Prostate gland (tissue), 2 donors: Measurements from ENCODE around the gene BRD3. TPM values are rescaled to one million over a fixed set of nuclear protein-coding genes. Genes with fewer than 3 reads are reported as not detected.

Experiments
- DNase-seq: peaks from one replicate; pipeline ENCODE4 v3.0.0-alpha.2; 2019; ENCODE audit warnings: low spot score
- H3K27ac ChIP-seq, 2 donors: fragments of 200-600 bp; sonication (generic); 2 replicates each; pipeline ENCODE4 v1.5.1; 2017 to 2019
- H3K27me3 ChIP-seq: fragments of 200-600 bp; sonication (generic); replicated peaks from 2 replicates; pipeline ENCODE4 v1.5.1; 2019; ENCODE audit not compliant: insufficient read depth
- H3K36me3 ChIP-seq, 2 donors: fragments of 200-600 bp; sonication (generic); 1 replicate in 1 of 2; 2 replicates in 1 of 2; pipeline versions ENCODE4 v1.5.1 to v1.8.1; 2017 to 2019
- H3K4me1 ChIP-seq: fragments of 200-600 bp; sonication (generic); replicated peaks from 2 replicates; pipeline ENCODE4 v1.5.1; 2019
- H3K4me3 ChIP-seq, 2 donors: fragments of 200-600 bp; sonication (generic); 2 replicates each; pipeline ENCODE4 v1.5.1; 2017 to 2019
- H3K9me3 ChIP-seq: fragments of 200-600 bp; sonication (generic); 2 replicates; pipeline ENCODE4 v1.5.1; 2017
- POLR2A ChIP-seq: fragments of 450-650 bp; IDR thresholded peaks from one replicate; pipeline ENCODE4 v1.6.1; 2016; ENCODE audit warnings: antibody characterized with exemption, mild to moderate bottlenecking
- POLR2AphosphoS5 ChIP-seq: sonication (generic); formaldehyde crosslinking; IDR thresholded peaks from one replicate; pipeline ENCODE4 v1.6.1; 2017; ENCODE audit warnings: antibody characterized with exemption
- WGBS: methylation state at CpG from one replicate; pipeline ENCODE4 v1.1.5; 2018; 5-methylcytosine and 5-hydroxymethylcytosine counted together
- intact Hi-C: fragments of 100-400 bp; cut with DNase I; formaldehyde crosslinking; loops from one replicate; pipeline ENCODE4 v1.14.2; 2022
- total RNA-seq, 2 donors: library from RNA; depleted of rRNA; stranded (reverse); fragments of >200 nt; gene quantifications; one replicate each; pipeline ENCODE4 v1.1.0, GENCODE V29; 2016
- TF ChIP-seq, protein P1 (sequence below), 4 experiments: fragments of 200-600 bp in 2 of 4; fragments of 450-650 bp in 2 of 4; sonication (generic) in 2 of 4; IDR thresholded peaks; 1 replicate in 3 of 4; 2 replicates in 1 of 4; pipeline ENCODE4 v1.5.1; 2016 to 2019; ENCODE audit warnings: antibody characterized with exemption in 4 of 4, mild to moderate bottlenecking in 2 of 4, moderate library complexity in 2 of 4

BRD3 gene
- total RNA-seq, 2 donors from 2014 or later: 31.8 to 44.3 TPM

DNA sequence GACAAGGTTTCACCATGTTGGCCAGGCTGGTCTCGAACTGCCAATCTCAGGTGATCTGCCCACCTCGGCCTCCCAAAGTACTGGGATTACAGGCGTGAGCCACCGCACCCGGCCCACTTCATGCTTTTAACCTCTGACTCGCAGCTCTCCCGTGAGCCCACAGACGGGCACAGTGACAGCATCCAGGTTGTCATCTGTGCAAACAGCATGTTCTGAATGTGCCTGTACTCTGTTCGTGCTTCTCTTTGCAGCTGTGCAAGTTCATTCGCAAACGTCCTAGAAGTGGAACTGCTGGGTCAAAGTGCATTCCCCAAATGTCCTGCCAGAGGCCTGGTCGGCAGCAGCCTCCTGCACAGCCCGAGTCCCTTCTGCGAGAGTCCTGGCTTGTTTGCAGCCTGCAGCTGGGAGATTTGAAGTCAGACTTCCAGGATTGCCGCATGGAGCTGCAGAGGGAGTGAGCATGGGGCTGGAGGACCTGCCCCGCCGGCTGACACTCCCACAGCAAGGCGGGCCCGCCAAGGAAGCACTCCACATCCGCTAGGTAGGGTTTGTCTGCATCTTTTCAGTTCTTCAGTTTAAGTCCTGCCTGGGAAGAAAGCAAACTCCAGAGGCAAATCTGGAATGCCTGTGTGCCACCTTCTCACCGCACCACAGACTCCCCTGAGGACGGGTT is 39.1 kb downstream of the BRD3 start:
- H3K36me3 ChIP-seq: peaks cover 6 to 7% of the 10 kb centered on the region in 2 donors
- WGBS: 91% methylated on average over 20 of the region's 22 CpGs
- H3K27me3 ChIP-seq: no peaks in the 10 kb centered on the region
- H3K4me1 ChIP-seq: no peaks in the 10 kb centered on the region
- DNase-seq: no peak
- no peaks in the 10 kb centered on the region for H3K9me3 ChIP-seq
- TF ChIP-seq POLR2AphosphoS5: no peak
- TF ChIP-seq, protein P1, sequence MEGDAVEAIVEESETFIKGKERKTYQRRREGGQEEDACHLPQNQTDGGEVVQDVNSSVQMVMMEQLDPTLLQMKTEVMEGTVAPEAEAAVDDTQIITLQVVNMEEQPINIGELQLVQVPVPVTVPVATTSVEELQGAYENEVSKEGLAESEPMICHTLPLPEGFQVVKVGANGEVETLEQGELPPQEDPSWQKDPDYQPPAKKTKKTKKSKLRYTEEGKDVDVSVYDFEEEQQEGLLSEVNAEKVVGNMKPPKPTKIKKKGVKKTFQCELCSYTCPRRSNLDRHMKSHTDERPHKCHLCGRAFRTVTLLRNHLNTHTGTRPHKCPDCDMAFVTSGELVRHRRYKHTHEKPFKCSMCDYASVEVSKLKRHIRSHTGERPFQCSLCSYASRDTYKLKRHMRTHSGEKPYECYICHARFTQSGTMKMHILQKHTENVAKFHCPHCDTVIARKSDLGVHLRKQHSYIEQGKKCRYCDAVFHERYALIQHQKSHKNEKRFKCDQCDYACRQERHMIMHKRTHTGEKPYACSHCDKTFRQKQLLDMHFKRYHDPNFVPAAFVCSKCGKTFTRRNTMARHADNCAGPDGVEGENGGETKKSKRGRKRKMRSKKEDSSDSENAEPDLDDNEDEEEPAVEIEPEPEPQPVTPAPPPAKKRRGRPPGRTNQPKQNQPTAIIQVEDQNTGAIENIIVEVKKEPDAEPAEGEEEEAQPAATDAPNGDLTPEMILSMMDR (IDR thresholded peaks at IDR 0.05): no peak
- TF ChIP-seq POLR2A: no peak
- intact Hi-C loops: loop anchor here (5.0 to 10.0 kb wide), 2 partner anchors 39 to 106 kb away; partner anchors contain the start of genes BRD3 and WDR5
- H3K4me3 ChIP-seq: no peak overlapping the region
- H3K27ac ChIP-seq: no peak overlapping the region

DNA sequence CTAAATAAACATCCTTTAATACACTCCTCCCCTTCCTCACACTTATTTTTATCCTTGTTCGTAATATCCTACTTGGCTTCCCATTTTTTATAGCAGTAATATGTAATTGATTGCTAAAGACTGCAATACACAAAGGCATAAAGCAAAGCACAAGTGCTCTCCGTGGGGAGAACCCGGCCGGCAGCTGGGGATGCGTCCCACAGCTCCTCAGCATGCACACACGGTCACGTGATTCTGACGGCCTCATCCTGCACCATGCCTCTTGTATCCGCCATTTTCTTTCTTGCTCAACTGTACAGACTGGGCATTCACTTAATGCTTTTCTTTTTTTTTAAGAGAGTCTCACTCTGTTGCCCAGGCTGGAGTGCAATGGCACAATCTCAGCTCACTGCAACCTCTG is 39.8 kb downstream of the BRD3 start:
- DNase-seq: no peak
- H3K27ac ChIP-seq: no peak overlapping the region
- peaks cover 3 to 6% of the 10 kb centered on the region in 2 donors for H3K36me3 ChIP-seq
- no peaks in the 10 kb centered on the region for H3K9me3 ChIP-seq
- no peaks in the 10 kb centered on the region for H3K4me1 ChIP-seq
- no peaks in the 10 kb centered on the region for H3K27me3 ChIP-seq
- H3K4me3 ChIP-seq: no peak overlapping the region
- 92% methylated on average over 9 of the region's 9 CpGs for WGBS
- TF ChIP-seq POLR2A (no peak), POLR2AphosphoS5 (no peak)
- TF ChIP-seq, protein P1 (IDR thresholded peaks at IDR 0.05): no peak
- intact Hi-C loops: loop anchor here (5.0 to 10.0 kb wide), 2 partner anchors 39 to 107 kb away; partner anchors contain the start of genes BRD3 and WDR5

DNA sequence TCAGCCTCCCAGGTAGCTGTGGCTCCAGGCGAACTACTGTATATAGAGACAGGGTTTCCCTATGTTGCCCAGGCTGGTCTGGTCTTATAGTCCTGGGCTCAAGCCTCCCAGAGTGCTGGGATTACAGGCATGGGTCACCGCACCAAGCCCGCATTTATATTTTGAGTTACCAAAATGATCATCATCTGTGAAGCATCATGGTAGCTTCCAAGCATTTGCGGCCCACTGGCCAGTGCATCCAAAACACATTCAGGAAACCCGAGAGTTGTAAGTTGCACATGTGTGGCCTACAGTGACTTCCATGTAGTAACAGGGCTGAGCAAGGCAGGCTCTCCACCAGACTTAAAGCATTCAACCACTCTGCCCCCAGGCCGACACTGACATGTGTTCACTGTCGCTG is 40.3 kb downstream of the BRD3 start:
- Histone ChIP-seq H3K36me3 (peaks cover 0 to 6% of the 10 kb centered on the region in 2 donors), H3K27me3 (no peaks in the 10 kb centered on the region), H3K27ac (no peak overlapping the region), H3K9me3 (no peaks in the 10 kb centered on the region), H3K4me1 (no peaks in the 10 kb centered on the region), H3K4me3 (no peak overlapping the region)
- WGBS: 94% methylated on average over 7 of the region's 7 CpGs
- TF ChIP-seq POLR2A (no peak), POLR2AphosphoS5 (no peak)
- TF ChIP-seq, protein P1 (IDR thresholded peaks at IDR 0.05): no peak
- intact Hi-C loops: loop anchor here (5.0 to 10.0 kb wide), 2 partner anchors 40 to 107 kb away; partner anchors contain the start of genes BRD3 and WDR5
- no peak for DNase-seq

DNA sequence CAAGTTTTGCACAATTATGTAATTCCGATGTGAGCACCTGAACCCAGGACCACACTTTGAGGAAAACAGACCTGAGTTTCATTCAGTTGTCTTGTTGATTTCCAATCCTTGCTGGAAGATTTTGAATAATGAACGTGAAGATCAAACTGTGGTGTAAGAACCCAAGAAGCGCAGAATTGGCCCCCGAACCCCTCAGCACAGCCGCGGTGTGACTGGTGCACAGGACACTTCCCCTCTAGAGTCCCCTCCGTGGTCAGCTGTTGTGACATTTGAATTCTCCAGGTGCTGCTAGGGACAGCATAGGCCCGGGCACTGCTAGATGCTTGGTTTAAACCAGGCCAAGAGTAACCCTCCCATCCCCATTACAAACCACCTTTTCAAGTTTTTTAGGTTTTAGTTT is 40.8 kb downstream of the BRD3 start:
- no peak for TF ChIP-seq POLR2A
- TF ChIP-seq, protein P1 (IDR thresholded peaks at IDR 0.05): no peak
- TF ChIP-seq POLR2AphosphoS5: no peak
- no peak for DNase-seq
- no peaks in the 10 kb centered on the region for H3K9me3 ChIP-seq
- no peaks in the 10 kb centered on the region for H3K27me3 ChIP-seq
- peaks cover 0 to 6% of the 10 kb centered on the region in 2 donors for H3K36me3 ChIP-seq
- 89% methylated on average over 8 of the region's 8 CpGs for WGBS
- H3K4me3 ChIP-seq: no peak overlapping the region
- no peaks in the 10 kb centered on the region for H3K4me1 ChIP-seq
- H3K27ac ChIP-seq: no peak overlapping the region
- intact Hi-C loops: loop anchor here (5.0 to 10.0 kb wide), 2 partner anchors 40 to 108 kb away; partner anchors contain the start of genes BRD3 and WDR5

DNA sequence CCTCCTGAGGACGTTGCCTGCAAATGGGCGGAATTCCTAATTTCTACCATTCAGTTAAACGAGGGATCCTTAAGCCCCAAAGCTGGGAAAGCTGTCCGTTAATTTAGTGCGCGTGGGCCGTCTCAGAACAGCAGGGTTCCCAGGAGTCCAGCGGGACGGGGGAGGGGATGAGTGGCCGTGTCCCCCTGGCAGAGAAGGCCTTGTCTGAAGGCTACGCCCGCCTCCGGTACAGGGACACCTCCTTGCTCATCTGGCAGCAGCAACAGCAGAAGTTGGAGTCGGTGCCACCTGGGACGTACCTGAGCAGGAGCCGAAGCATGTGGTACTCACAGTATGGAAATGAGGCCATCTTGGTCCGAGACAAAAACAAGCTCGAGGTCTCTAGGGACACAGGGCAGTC is 41.2 kb downstream of the BRD3 start:
- no peak overlapping the region for H3K27ac ChIP-seq
- no peaks in the 10 kb centered on the region for H3K9me3 ChIP-seq
- DNase-seq: no peak
- H3K36me3 ChIP-seq: peaks cover 0 to 6% of the 10 kb centered on the region in 2 donors
- TF ChIP-seq POLR2A (no peak), POLR2AphosphoS5 (no peak)
- TF ChIP-seq, protein P1 (IDR thresholded peaks at IDR 0.05): no peak
- H3K4me1 ChIP-seq: no peaks in the 10 kb centered on the region
- intact Hi-C loops: loop anchor here (5.0 to 10.0 kb wide), 2 partner anchors 41 to 108 kb away; partner anchors contain the start of genes BRD3 and WDR5
- 90% methylated on average over 18 of the region's 18 CpGs for WGBS
- no peak overlapping the region for H3K4me3 ChIP-seq
- H3K27me3 ChIP-seq: no peaks in the 10 kb centered on the region
